ENCODE data around the gene SYT7.

SYT7 gene

DNA sequence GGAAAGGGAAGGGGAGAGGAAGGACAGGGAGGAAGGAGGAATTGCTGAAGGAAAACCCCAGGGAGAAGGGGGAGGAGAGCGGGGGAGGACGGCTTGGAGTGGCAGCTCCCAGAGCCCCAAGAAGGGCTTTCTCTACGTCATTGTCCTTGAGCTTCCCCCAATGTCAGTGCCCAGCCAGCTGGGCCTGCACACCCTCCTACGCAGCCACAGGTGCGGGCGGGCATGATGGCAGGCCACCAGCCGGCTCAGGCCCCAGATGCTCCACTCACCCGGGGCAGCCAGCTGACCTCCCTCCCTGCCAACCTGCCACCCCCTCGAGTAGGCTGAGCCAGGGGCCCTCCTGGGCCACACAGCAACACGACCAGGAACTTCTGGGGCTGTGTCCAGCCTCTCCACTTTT, 11.2 kb downstream of the SYT7 start:
- Histone ChIP-seq H2AFZ (ENCODE audit: low read depth, low read length) (no peak overlapping the region), H3K4me1 (ENCODE audit: insufficient read depth, low read length) (no peaks in the 10 kb centered on the region), H3K4me2 (ENCODE audit: insufficient read depth, low read length) (no peak overlapping the region), H3K9ac (ENCODE audit: low read depth, low read length) (no peak overlapping the region), H3K27me3 (ENCODE audit: insufficient read depth, low read length, poor library complexity) (no peaks in the 10 kb centered on the region), H3K36me3 (ENCODE audit: insufficient read depth, low read length) (no peaks in the 10 kb centered on the region), H4K20me1 (ENCODE audit: insufficient read depth, low read length) (peaks cover 52% of the 10 kb centered on the region), H3K79me2 (ENCODE audit: insufficient read depth, low read length) (no peaks in the 10 kb centered on the region), H3K9me3 (ENCODE audit: insufficient read depth, low read length, severe bottlenecking) (no peaks in the 10 kb centered on the region), H3K27ac (ENCODE audit: low read length) (no peak overlapping the region), H3K4me3 (ENCODE audit: low read depth in 1 of 2, low read length in 2 of 2) (no peak overlapping the region)
- TF ChIP-seq, protein P1, sequence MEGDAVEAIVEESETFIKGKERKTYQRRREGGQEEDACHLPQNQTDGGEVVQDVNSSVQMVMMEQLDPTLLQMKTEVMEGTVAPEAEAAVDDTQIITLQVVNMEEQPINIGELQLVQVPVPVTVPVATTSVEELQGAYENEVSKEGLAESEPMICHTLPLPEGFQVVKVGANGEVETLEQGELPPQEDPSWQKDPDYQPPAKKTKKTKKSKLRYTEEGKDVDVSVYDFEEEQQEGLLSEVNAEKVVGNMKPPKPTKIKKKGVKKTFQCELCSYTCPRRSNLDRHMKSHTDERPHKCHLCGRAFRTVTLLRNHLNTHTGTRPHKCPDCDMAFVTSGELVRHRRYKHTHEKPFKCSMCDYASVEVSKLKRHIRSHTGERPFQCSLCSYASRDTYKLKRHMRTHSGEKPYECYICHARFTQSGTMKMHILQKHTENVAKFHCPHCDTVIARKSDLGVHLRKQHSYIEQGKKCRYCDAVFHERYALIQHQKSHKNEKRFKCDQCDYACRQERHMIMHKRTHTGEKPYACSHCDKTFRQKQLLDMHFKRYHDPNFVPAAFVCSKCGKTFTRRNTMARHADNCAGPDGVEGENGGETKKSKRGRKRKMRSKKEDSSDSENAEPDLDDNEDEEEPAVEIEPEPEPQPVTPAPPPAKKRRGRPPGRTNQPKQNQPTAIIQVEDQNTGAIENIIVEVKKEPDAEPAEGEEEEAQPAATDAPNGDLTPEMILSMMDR (IDR thresholded peaks at IDR 0.05; ENCODE audit: borderline replicate concordance, extremely low read depth, low read length, poor library complexity, severe bottlenecking): no peak
- no peak for TF ChIP-seq EZH2 (IDR thresholded peaks at IDR 0.05; ENCODE audit: borderline replicate concordance, low read depth, low read length, severe bottlenecking)
- no peak for DNase-seq
- no peak for ATAC-seq (ENCODE audit: insufficient read depth, low read depth)

DNA sequence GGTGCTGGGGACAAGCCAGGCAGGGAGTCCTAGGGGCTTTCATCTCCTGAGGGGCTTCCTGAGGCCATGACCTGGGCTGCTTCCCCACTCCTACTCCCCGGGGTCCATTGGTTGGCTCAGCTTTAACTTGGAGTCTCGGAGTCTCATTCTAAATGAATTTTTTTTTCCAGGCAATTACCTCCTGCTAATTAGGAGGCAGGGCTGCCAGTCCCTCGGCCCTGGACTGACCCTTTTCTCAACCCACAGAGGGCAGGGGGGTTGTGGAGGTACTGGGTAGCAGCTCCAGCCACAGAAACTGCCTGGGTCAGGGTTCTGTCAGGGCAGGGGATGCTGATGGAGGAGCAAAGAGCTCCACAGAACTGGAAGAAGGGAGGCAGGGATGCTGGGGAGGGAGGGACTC, 11.9 kb downstream of the SYT7 start:
- H3K9me3 ChIP-seq (ENCODE audit: insufficient read depth, low read length, severe bottlenecking): no peaks in the 10 kb centered on the region
- no peak for ATAC-seq (ENCODE audit: insufficient read depth, low read depth)
- H3K9ac ChIP-seq (ENCODE audit: low read depth, low read length): no peak overlapping the region
- TF ChIP-seq EZH2 (IDR thresholded peaks at IDR 0.05; ENCODE audit: borderline replicate concordance, low read depth, low read length, severe bottlenecking): no peak
- TF ChIP-seq, protein P1 (IDR thresholded peaks at IDR 0.05; ENCODE audit: borderline replicate concordance, extremely low read depth, low read length, poor library complexity, severe bottlenecking): no peak
- H3K79me2 ChIP-seq (ENCODE audit: insufficient read depth, low read length): no peaks in the 10 kb centered on the region
- no peak for DNase-seq
- peaks cover 54% of the 10 kb centered on the region for H4K20me1 ChIP-seq (ENCODE audit: insufficient read depth, low read length)
- H3K4me2 ChIP-seq (ENCODE audit: insufficient read depth, low read length): no peak overlapping the region
- no peak overlapping the region for H3K4me3 ChIP-seq (ENCODE audit: low read depth in 1 of 2, low read length in 2 of 2)
- no peak overlapping the region for H3K27ac ChIP-seq (ENCODE audit: low read length)
- no peaks in the 10 kb centered on the region for H3K4me1 ChIP-seq (ENCODE audit: insufficient read depth, low read length)
- H3K27me3 ChIP-seq (ENCODE audit: insufficient read depth, low read length, poor library complexity): no peaks in the 10 kb centered on the region
- no peaks in the 10 kb centered on the region for H3K36me3 ChIP-seq (ENCODE audit: insufficient read depth, low read length)
- H2AFZ ChIP-seq (ENCODE audit: low read depth, low read length): no peak overlapping the region

DNA sequence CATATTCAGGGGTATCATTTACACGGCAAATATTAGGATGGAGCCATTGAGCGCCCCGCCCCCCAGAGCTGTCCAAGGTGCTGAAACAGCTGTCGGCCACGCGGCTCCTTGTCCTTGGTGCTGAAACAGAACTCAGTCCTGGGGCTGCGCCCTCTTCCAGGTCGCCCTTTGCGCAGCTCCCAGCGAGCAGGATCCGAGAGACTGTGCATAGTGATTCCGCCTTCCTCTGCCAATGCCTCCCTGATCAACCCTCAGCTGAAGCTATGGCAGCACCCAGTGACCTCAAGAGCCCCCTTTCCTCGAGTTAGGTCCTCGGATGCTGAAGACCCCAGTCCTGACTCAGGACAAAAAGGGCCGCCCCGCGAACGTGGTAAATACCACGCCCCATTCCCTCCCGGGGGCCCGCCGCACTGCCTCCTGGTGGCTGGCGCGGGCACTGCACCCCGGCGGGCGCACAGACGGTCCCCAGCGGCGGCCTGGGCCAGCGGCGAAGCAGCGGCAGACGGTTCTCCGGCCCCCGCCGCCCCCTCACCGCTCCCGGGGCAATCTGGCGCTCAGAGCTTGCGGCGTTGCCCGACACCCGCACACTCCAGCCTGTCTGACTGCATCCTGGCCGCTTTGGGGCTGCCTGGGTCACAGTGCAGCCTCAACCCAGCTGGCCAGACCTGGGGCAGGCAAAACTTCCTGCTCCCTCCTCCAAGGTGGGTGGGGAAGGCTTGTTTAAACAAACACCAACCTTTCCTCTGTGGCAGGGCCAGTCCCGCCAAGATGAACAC, 13.4 kb downstream of the SYT7 start:
- Histone ChIP-seq H3K36me3 (ENCODE audit: insufficient read depth, low read length) (no peaks in the 10 kb centered on the region), H3K4me1 (ENCODE audit: insufficient read depth, low read length) (no peaks in the 10 kb centered on the region), H3K4me2 (ENCODE audit: insufficient read depth, low read length) (no peak overlapping the region), H2AFZ (ENCODE audit: low read depth, low read length) (no peak overlapping the region), H3K27ac (ENCODE audit: low read length) (no peak overlapping the region), H3K4me3 (ENCODE audit: low read depth in 1 of 2, low read length in 2 of 2) (no peak overlapping the region), H3K9ac (ENCODE audit: low read depth, low read length) (no peak overlapping the region), H3K27me3 (ENCODE audit: insufficient read depth, low read length, poor library complexity) (no peaks in the 10 kb centered on the region), H4K20me1 (ENCODE audit: insufficient read depth, low read length) (peaks cover 54% of the 10 kb centered on the region), H3K9me3 (ENCODE audit: insufficient read depth, low read length, severe bottlenecking) (no peaks in the 10 kb centered on the region), H3K79me2 (ENCODE audit: insufficient read depth, low read length) (no peaks in the 10 kb centered on the region)
- TF ChIP-seq, protein P1 (IDR thresholded peaks at IDR 0.05; ENCODE audit: borderline replicate concordance, extremely low read depth, low read length, poor library complexity, severe bottlenecking): peak; percentile 17
- no peak for TF ChIP-seq EZH2 (IDR thresholded peaks at IDR 0.05; ENCODE audit: borderline replicate concordance, low read depth, low read length, severe bottlenecking)
- peak; percentile 94 for ATAC-seq (ENCODE audit: insufficient read depth, low read depth)
- DNase-seq: peak; percentile 86

Data from DND-41 (cell line).